ENCODE results near the gene NOTCH1. TPM values are rescaled to one million over a fixed set of nuclear protein-coding genes. Genes with fewer than 3 reads are reported as not detected.

The NOTCH1 gene
- total and polyA plus RNA-seq, 2 of the 13 experiments (the other 11 are each of a cell fraction or from before 2014, with no cell fraction given), result 0.09 to 0.35 TPM

GRCh38 chr9:136507221-136507991, 38.4 kb downstream of the NOTCH1 start:
- POLR2A ChIA-PET, result no interaction called here
- Histone ChIP-seq H3K36me3 (replicated peaks in 1 of 2; ENCODE audit: control insufficient read depth in 1 of 2, insufficient read depth in 2 of 2, low read length in 2 of 2) (no peaks in the 10 kb centered on the region), H3K4me2 (ENCODE audit: low read depth, low read length) (no peak overlapping the region), H3K27me3 (ENCODE audit: control insufficient read depth in 1 of 2, insufficient read depth in 2 of 2, low read length in 2 of 2) (no peaks in the 10 kb centered on the region), H3K27ac (ENCODE audit: extremely low read length, insufficient read depth, low read length) (no peak overlapping the region), H2AFZ (ENCODE audit: low read length) (no peak overlapping the region), H4K20me1 (ENCODE audit: insufficient read depth, low read length) (no peaks in the 10 kb centered on the region), H3K4me1 (ENCODE audit: insufficient read depth, low read length) (no peaks in the 10 kb centered on the region), H3K9ac (ENCODE audit: insufficient read depth, low read depth, low read length) (no peak overlapping the region), H3K4me3 (replicated peaks in 1 of 3; ENCODE audit: insufficient read depth in 1 of 3, low read depth in 2 of 3, low read length in 3 of 3) (no peak overlapping the region), H3K9me3 (ENCODE audit: low read length) (no peaks in the 10 kb centered on the region), H3K79me2 (ENCODE audit: insufficient read depth, low read length) (no peaks in the 10 kb centered on the region)
- in situ Hi-C loops (cut with HindIII; ENCODE audit: extremely low pct_ligation_motif_present, low pct_unique_long_range_greater_than_20kb) (no loop called here), intact Hi-C loops (cut with micrococcal nuclease; ENCODE audit: unreplicated experiment) (no loop called here)
- 72% methylated on average over 7 of the region's 28 CpGs for WGBS (ENCODE audit: low lambda C conversion rate)
- FAIRE-seq, result no peak
- no peak for TF ChIP-seq IKZF5 (CRISPR knock-in tag; IDR thresholded peaks at IDR 0.05)
- no peak for TF ChIP-seq ZNF674 (CRISPR knock-in tag; IDR thresholded peaks at IDR 0.05; ENCODE audit: low read depth)
- peak; percentile 51 for TF ChIP-seq ZFP36 (IDR thresholded peaks at IDR 0.05; ENCODE audit: borderline replicate concordance, low read depth, low read length, partially characterized antibody)
- TF ChIP-seq ZNF326 (CRISPR knock-in tag; IDR thresholded peaks at IDR 0.05; ENCODE audit: borderline replicate concordance), result no peak
- no TSS peak for BruUV-seq (replicated peaks)
- ATAC-seq, result no peak
- CTCF ChIA-PET (ENCODE audit: low intra/inter-chr PET ratio, low total read pairs), result no interaction called here
- DNase-seq (ENCODE audit: low spot score), result no peak

GRCh38 chr9:136506425-136506824, 39.4 kb downstream of the NOTCH1 start:
- in situ Hi-C loops (cut with HindIII; ENCODE audit: extremely low pct_ligation_motif_present, low pct_unique_long_range_greater_than_20kb) (no loop called here), intact Hi-C loops (cut with micrococcal nuclease; ENCODE audit: unreplicated experiment) (no loop called here)
- WGBS (ENCODE audit: low lambda C conversion rate), result 98% methylated on average over 22 of the region's 30 CpGs
- H3K27me3 ChIP-seq (ENCODE audit: control insufficient read depth in 1 of 2, insufficient read depth in 2 of 2, low read length in 2 of 2), result no peaks in the 10 kb centered on the region
- FAIRE-seq (no peak), ATAC-seq (no peak), DNase-seq (ENCODE audit: low spot score) (no peak)
- BruUV-seq (replicated peaks), result no TSS peak
- no peak overlapping the region for H3K4me3 ChIP-seq (replicated peaks in 1 of 3; ENCODE audit: insufficient read depth in 1 of 3, low read depth in 2 of 3, low read length in 3 of 3)
- H3K79me2 ChIP-seq (ENCODE audit: insufficient read depth, low read length), result no peaks in the 10 kb centered on the region
- H3K36me3 ChIP-seq (replicated peaks in 1 of 2; ENCODE audit: control insufficient read depth in 1 of 2, insufficient read depth in 2 of 2, low read length in 2 of 2), result no peaks in the 10 kb centered on the region
- no peak overlapping the region for H2AFZ ChIP-seq (ENCODE audit: low read length)
- H3K27ac ChIP-seq (ENCODE audit: extremely low read length, insufficient read depth, low read length), result no peak overlapping the region
- no peak overlapping the region for H3K9ac ChIP-seq (ENCODE audit: insufficient read depth, low read depth, low read length)
- no peak overlapping the region for H3K4me2 ChIP-seq (ENCODE audit: low read depth, low read length)
- no peaks in the 10 kb centered on the region for H4K20me1 ChIP-seq (ENCODE audit: insufficient read depth, low read length)
- POLR2A ChIA-PET, result no interaction called here
- no peaks in the 10 kb centered on the region for H3K4me1 ChIP-seq (ENCODE audit: insufficient read depth, low read length)
- H3K9me3 ChIP-seq (ENCODE audit: low read length), result no peaks in the 10 kb centered on the region
- CTCF ChIA-PET (ENCODE audit: low intra/inter-chr PET ratio, low total read pairs), result no interaction called here
- TF ChIP-seq ARNT (IDR thresholded peaks at IDR 0.05) (no peak), SP4 (CRISPR knock-in tag; IDR thresholded peaks at IDR 0.05) (no peak), ZNF20 (CRISPR knock-in tag; IDR thresholded peaks at IDR 0.05) (no peak), ZHX2 (IDR thresholded peaks at IDR 0.05; ENCODE audit: low read depth) (no peak), ZHX2 (CRISPR knock-in tag; IDR thresholded peaks at IDR 0.05; ENCODE audit: borderline replicate concordance) (no peak), WIZ (CRISPR knock-in tag; IDR thresholded peaks at IDR 0.05) (no peak), ZNF468 (CRISPR knock-in tag; IDR thresholded peaks at IDR 0.05) (no peak), ZFP41 (CRISPR knock-in tag; IDR thresholded peaks at IDR 0.05; ENCODE audit: borderline replicate concordance) (no peak)
